Ishikawa (cell line): ENCODE measurements around the gene CDK11B.

ENCODE experiments used
- CEBPB ChIP-seq: IDR thresholded peaks from 2 replicates; pipeline ENCODE4 v1.6.1; 2012
- CREB1 ChIP-seq: IDR thresholded peaks from 2 replicates; pipeline ENCODE4 v1.6.1; 2012; ENCODE audit warnings: low read depth
- EGR1 ChIP-seq: IDR thresholded peaks from 2 replicates; pipeline ENCODE4 v1.6.1; 2012
- EP300 ChIP-seq: IDR thresholded peaks from 2 replicates; pipeline ENCODE4 v1.6.1; 2012; ENCODE audit warnings: borderline replicate concordance
- FOXM1 ChIP-seq: IDR thresholded peaks from 2 replicates; pipeline ENCODE4 v1.6.1; 2012; ENCODE audit warnings: low read depth, borderline replicate concordance
- MAX ChIP-seq: IDR thresholded peaks from 2 replicates; pipeline ENCODE4 v1.6.1; 2012
- NFIC ChIP-seq: IDR thresholded peaks from 2 replicates; pipeline ENCODE4 v1.6.1; 2012
- RAD21 ChIP-seq: IDR thresholded peaks from 2 replicates; pipeline ENCODE4 v1.6.1; 2012; ENCODE audit warnings: low read depth
- REST ChIP-seq: IDR thresholded peaks from 2 replicates; pipeline ENCODE4 v1.6.1; 2012; ENCODE audit warnings: low read depth, mild to moderate bottlenecking
- TAF1 ChIP-seq: IDR thresholded peaks from 2 replicates; pipeline ENCODE4 v1.6.1; 2012; ENCODE audit warnings: low read depth, mild to moderate bottlenecking
- TCF12 ChIP-seq: IDR thresholded peaks from 2 replicates; pipeline ENCODE4 v1.6.1; 2012; ENCODE audit warnings: low read depth
- TEAD4 ChIP-seq: IDR thresholded peaks from 2 replicates; pipeline ENCODE4 v1.6.1; 2012
- USF1 ChIP-seq: IDR thresholded peaks from 2 replicates; pipeline ENCODE4 v1.6.1; 2012
- YY1 ChIP-seq: IDR thresholded peaks from 2 replicates; pipeline ENCODE4 v1.6.1; 2012; ENCODE audit warnings: low read depth
- ZBTB7A ChIP-seq: IDR thresholded peaks from 2 replicates; pipeline ENCODE4 v1.6.1; 2012; ENCODE audit warnings: low read depth

CDK11B gene

GRCh38 chr1:1622010-1622787, 36.6 kb downstream of the CDK11B start:
- TF ChIP-seq TEAD4 (no peak), TAF1 (no peak), FOXM1 (no peak), MAX (no peak), YY1 (no peak), TCF12 (no peak), CEBPB (no peak)

GRCh38 chr1:1621173-1622009, 37.4 kb downstream of the CDK11B start:
- TF ChIP-seq REST, result no peak
- TF ChIP-seq EGR1, result no peak
- no peak for TF ChIP-seq MAX
- no peak for TF ChIP-seq TCF12
- no peak for TF ChIP-seq CREB1
- TF ChIP-seq YY1, result no peak
- no peak for TF ChIP-seq NFIC
- TF ChIP-seq TAF1, result no peak
- TF ChIP-seq CEBPB, result no peak
- TF ChIP-seq USF1, result no peak
- no peak for TF ChIP-seq TEAD4
- no peak for TF ChIP-seq FOXM1
- TF ChIP-seq ZBTB7A, result no peak
- no peak for TF ChIP-seq EP300
- TF ChIP-seq RAD21, result no peak

- TF ChIP-seq CEBPB (no peak), USF1 (no peak), EGR1 (no peak), FOXM1 (no peak), YY1 (no peak), NFIC (no peak), MAX (no peak), TAF1 (no peak), CREB1 (no peak), ZBTB7A (no peak), TCF12 (no peak), TEAD4 (no peak), EP300 (no peak), RAD21 (no peak)
Observed at GRCh38 chr1:1620433-1621139, 38.2 kb downstream of the CDK11B start.

- TF ChIP-seq RAD21, result peak; percentile 39
- TF ChIP-seq MAX, result no peak
Observed at GRCh38 chr1:1619917-1620361, 38.9 kb downstream of the CDK11B start.

GRCh38 chr1:1618396-1619068, 40.3 kb downstream of the CDK11B start:
- TF ChIP-seq FOXM1 (no peak), YY1 (no peak), EP300 (no peak), USF1 (no peak), NFIC (no peak), TEAD4 (no peak), CREB1 (no peak), CEBPB (no peak), ZBTB7A (no peak), TCF12 (no peak), REST (no peak), MAX (no peak), RAD21 (no peak), TAF1 (no peak), EGR1 (no peak)
